ENCODE measurements around the gene FOXP1.

FOXP1 gene

DNA sequence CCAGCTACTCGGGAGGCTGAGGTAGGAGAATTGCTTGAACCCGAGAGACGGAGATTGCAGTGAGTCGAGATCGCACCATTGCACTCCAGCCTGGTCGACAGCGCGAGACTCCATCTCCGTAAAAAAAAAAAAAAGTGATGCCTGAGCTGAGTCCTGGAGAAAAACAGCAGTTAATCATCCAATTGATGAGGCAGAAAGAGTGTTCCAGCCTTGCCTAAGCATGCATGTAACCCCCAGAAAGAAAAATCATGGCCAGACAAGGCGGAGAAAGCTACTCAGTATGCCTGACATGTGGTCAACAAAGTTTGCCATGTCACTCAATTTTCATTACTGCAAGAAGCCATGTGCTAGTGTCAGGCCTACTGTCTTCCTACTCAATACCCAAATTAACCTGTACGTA is 678.0 kb downstream of the FOXP1 start:
- H3K9me3 ChIP-seq (ENCODE audit: control insufficient read depth, insufficient read depth, low read length) = no peaks in the 10 kb centered on the region
- no peak overlapping the region for H3K4me3 ChIP-seq (ENCODE audit: low read length)
- H3K9me2 ChIP-seq (replicated peaks; ENCODE audit: control insufficient read depth, low read length) = no peaks in the 10 kb centered on the region
- H3K36me3 ChIP-seq (ENCODE audit: control insufficient read depth, low read length) = no peaks in the 10 kb centered on the region
- TF ChIP-seq EZH2phosphoT487 (IDR thresholded peaks at IDR 0.05; ENCODE audit: borderline replicate concordance, low read length) = no peak
- TF ChIP-seq, protein P1, sequence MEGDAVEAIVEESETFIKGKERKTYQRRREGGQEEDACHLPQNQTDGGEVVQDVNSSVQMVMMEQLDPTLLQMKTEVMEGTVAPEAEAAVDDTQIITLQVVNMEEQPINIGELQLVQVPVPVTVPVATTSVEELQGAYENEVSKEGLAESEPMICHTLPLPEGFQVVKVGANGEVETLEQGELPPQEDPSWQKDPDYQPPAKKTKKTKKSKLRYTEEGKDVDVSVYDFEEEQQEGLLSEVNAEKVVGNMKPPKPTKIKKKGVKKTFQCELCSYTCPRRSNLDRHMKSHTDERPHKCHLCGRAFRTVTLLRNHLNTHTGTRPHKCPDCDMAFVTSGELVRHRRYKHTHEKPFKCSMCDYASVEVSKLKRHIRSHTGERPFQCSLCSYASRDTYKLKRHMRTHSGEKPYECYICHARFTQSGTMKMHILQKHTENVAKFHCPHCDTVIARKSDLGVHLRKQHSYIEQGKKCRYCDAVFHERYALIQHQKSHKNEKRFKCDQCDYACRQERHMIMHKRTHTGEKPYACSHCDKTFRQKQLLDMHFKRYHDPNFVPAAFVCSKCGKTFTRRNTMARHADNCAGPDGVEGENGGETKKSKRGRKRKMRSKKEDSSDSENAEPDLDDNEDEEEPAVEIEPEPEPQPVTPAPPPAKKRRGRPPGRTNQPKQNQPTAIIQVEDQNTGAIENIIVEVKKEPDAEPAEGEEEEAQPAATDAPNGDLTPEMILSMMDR (IDR thresholded peaks at IDR 0.05; ENCODE audit: low read depth, low read length, poor library complexity, severe bottlenecking) = no peak
- H4K20me1 ChIP-seq (ENCODE audit: control insufficient read depth, insufficient read depth, low read depth, low read length) = no peaks in the 10 kb centered on the region
- H3K4me1 ChIP-seq (ENCODE audit: control insufficient read depth, low read length) = no peaks in the 10 kb centered on the region
- H3K79me2 ChIP-seq (ENCODE audit: control insufficient read depth, low read length) = no peaks in the 10 kb centered on the region
- H3K4me2 ChIP-seq (ENCODE audit: low read length) = no peak overlapping the region
- no peaks in the 10 kb centered on the region for H3F3A ChIP-seq (ENCODE audit: control insufficient read depth, insufficient read depth)
- no peak overlapping the region for H3K27ac ChIP-seq (ENCODE audit: low read depth, low read length)
- H3K27me3 ChIP-seq (ENCODE audit: control insufficient read depth, low read length) = peaks cover 8% of the 10 kb centered on the region
